Brain microvascular endothelial cell (primary cell): ENCODE results near the gene EML5.

Experiments used
- DNase-seq: peaks from one replicate; pipeline ENCODE4 v3.0.0-alpha.2; 2020
- H3K27ac ChIP-seq: fragments of 250-450 bp; sonication (Bioruptor Pico); 2 replicates; pipeline ENCODE4 v1.5.1; 2020; ENCODE audit warnings: mild to moderate bottlenecking, moderate library complexity
- H3K27me3 ChIP-seq: fragments of 250-450 bp; sonication (Bioruptor Pico); replicated peaks from 2 replicates; pipeline ENCODE4 v1.5.1; 2020; ENCODE audit warnings: mild to moderate bottlenecking
- H3K36me3 ChIP-seq: fragments of 250-450 bp; sonication (Bioruptor Pico); replicated peaks from 2 replicates; pipeline ENCODE4 v1.5.1; 2020; ENCODE audit warnings: mild to moderate bottlenecking
- H3K4me3 ChIP-seq: 2 replicates; pipeline ENCODE4 v1.5.1; 2011; ENCODE audit warnings: low read depth, mild to moderate bottlenecking, control low read depth, low read length, moderate library complexity
- CTCF ChIP-seq: IDR thresholded peaks from 2 replicates; pipeline ENCODE4 v1.5.1; 2011; ENCODE audit warnings: low read depth, mild to moderate bottlenecking, moderate library complexity, low read length, control low read depth, inconsistent platforms; ENCODE audit errors: missing control alignments
- in situ Hi-C: cut with HindIII; loops from 2 replicates; pipeline ENCODE4 v1.10.0; 2017; ENCODE audit warnings: low sequenced_read_pairs, low pct_ligation_motif_present

EML5 gene

GRCh38 chr14:88818018-88818417 is 25.3 kb upstream of the EML5 start:
- H3K27me3 ChIP-seq: no peaks in the 10 kb centered on the region
- H3K27ac ChIP-seq: no peak overlapping the region
- no peak overlapping the region for H3K4me3 ChIP-seq
- DNase-seq: no peak
- in situ Hi-C loops: no loop called here
- TF ChIP-seq CTCF: no peak
- H3K36me3 ChIP-seq: no peaks in the 10 kb centered on the region

GRCh38 chr14:88815980-88816379 is 23.2 kb upstream of the EML5 start:
- no peak overlapping the region for H3K4me3 ChIP-seq
- H3K36me3 ChIP-seq: no peaks in the 10 kb centered on the region
- in situ Hi-C loops: no loop called here
- H3K27ac ChIP-seq: no peak overlapping the region
- H3K27me3 ChIP-seq: no peaks in the 10 kb centered on the region
- TF ChIP-seq CTCF: no peak
- DNase-seq: no peak

GRCh38 chr14:88808359-88808758 is 15.6 kb upstream of the EML5 start:
- no peak for DNase-seq
- H3K27me3 ChIP-seq: no peaks in the 10 kb centered on the region
- no peak overlapping the region for H3K4me3 ChIP-seq
- no peak overlapping the region for H3K27ac ChIP-seq
- H3K36me3 ChIP-seq: no peaks in the 10 kb centered on the region
- TF ChIP-seq CTCF: no peak
- in situ Hi-C loops: no loop called here

- no peaks in the 10 kb centered on the region for H3K27me3 ChIP-seq
- no peaks in the 10 kb centered on the region for H3K36me3 ChIP-seq
- in situ Hi-C loops: no loop called here
- H3K4me3 ChIP-seq: no peak overlapping the region
- no peak overlapping the region for H3K27ac ChIP-seq
- DNase-seq: no peak
- TF ChIP-seq CTCF: no peak
These were observed 11.7 kb upstream of the EML5 start for GRCh38 chr14:88804477-88804876.

GRCh38 chr14:88804035-88804434 is 11.3 kb upstream of the EML5 start:
- DNase-seq: no peak
- Histone ChIP-seq H3K27ac (no peak overlapping the region), H3K27me3 (no peaks in the 10 kb centered on the region), H3K4me3 (no peak overlapping the region), H3K36me3 (no peaks in the 10 kb centered on the region)
- in situ Hi-C loops: no loop called here
- no peak for TF ChIP-seq CTCF

GRCh38 chr14:88802596-88802995 is 9.8 kb upstream of the EML5 start:
- no peaks in the 10 kb centered on the region for H3K36me3 ChIP-seq
- no peak overlapping the region for H3K27ac ChIP-seq
- DNase-seq: no peak
- no peak overlapping the region for H3K4me3 ChIP-seq
- no peak for TF ChIP-seq CTCF
- in situ Hi-C loops: no loop called here
- no peaks in the 10 kb centered on the region for H3K27me3 ChIP-seq
